C4-2B (cell line): ENCODE data around the gene TMEM165.

ENCODE experiments used
- ZFX ChIP-seq: fragments of 450-650 bp; IDR thresholded peaks from 2 replicates; pipeline ENCODE4 v1.6.1; 2017
- TF ChIP-seq, protein P1 (sequence below): fragments of 450-650 bp; conservative IDR thresholded peaks from 2 replicates; pipeline ENCODE4 v1.5.1; 2017; ENCODE audit warnings: mild to moderate bottlenecking

DNA sequence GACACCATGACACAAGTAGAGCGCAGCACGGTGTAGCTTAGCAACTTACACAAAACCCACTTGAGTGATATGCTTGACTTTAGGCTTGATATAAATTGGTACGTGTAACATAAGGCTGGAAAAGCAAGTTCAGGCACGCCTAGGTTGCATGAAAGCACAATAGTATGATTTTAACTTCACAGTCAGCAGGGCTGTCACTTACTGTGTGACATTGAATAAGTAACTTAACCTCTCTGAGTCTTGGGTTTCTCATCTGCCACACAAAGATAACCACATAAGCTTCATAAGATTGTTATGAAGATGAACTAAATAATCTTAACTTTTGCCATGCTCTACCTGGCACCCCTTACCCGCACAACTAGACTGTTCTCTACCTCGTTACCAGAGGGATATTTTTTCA is 40.2 kb upstream of the TMEM165 start:
- TF ChIP-seq, protein P1, sequence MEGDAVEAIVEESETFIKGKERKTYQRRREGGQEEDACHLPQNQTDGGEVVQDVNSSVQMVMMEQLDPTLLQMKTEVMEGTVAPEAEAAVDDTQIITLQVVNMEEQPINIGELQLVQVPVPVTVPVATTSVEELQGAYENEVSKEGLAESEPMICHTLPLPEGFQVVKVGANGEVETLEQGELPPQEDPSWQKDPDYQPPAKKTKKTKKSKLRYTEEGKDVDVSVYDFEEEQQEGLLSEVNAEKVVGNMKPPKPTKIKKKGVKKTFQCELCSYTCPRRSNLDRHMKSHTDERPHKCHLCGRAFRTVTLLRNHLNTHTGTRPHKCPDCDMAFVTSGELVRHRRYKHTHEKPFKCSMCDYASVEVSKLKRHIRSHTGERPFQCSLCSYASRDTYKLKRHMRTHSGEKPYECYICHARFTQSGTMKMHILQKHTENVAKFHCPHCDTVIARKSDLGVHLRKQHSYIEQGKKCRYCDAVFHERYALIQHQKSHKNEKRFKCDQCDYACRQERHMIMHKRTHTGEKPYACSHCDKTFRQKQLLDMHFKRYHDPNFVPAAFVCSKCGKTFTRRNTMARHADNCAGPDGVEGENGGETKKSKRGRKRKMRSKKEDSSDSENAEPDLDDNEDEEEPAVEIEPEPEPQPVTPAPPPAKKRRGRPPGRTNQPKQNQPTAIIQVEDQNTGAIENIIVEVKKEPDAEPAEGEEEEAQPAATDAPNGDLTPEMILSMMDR = no peak
- TF ChIP-seq ZFX = no peak
